VCaP (cell line): ENCODE measurements around the gene PLCXD1.
"Not testable (repeated sequence)": the region's sequence is repeated elsewhere in the genome, so short reads cannot be mapped to it uniquely, and the experiment has no call there.

ENCODE experiments used
- H3K27ac ChIP-seq: fragments of 450-650 bp; 2 replicates; pipeline ENCODE4 v1.5.1; 2017
- TF ChIP-seq, protein P1 (sequence below): fragments of 450-650 bp; conservative IDR thresholded peaks from 2 replicates; pipeline ENCODE4 v1.5.1; 2017; ENCODE audit warnings: mild to moderate bottlenecking, moderate library complexity

The PLCXD1 gene

DNA sequence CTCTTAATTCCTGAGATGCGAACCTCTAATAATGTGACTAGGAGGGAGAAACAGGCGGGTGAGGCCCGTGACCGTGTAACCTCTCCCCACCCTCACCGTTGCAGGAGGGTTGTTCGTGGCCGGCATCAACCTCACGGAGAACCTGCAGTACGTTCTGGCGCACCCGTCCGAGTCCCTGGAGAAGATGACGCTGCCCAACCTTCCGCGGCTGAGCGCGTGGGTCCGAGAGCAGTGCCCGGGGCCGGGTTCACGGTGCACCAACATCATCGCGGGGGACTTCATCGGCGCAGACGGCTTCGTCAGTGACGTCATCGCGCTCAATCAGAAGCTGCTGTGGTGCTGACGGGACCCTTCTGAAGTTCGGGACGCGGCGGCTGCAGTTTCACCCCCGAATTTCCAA is 17.8 kb downstream of the PLCXD1 start:
- TF ChIP-seq, protein P1, sequence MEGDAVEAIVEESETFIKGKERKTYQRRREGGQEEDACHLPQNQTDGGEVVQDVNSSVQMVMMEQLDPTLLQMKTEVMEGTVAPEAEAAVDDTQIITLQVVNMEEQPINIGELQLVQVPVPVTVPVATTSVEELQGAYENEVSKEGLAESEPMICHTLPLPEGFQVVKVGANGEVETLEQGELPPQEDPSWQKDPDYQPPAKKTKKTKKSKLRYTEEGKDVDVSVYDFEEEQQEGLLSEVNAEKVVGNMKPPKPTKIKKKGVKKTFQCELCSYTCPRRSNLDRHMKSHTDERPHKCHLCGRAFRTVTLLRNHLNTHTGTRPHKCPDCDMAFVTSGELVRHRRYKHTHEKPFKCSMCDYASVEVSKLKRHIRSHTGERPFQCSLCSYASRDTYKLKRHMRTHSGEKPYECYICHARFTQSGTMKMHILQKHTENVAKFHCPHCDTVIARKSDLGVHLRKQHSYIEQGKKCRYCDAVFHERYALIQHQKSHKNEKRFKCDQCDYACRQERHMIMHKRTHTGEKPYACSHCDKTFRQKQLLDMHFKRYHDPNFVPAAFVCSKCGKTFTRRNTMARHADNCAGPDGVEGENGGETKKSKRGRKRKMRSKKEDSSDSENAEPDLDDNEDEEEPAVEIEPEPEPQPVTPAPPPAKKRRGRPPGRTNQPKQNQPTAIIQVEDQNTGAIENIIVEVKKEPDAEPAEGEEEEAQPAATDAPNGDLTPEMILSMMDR, result no peak
- no peak overlapping the region for H3K27ac ChIP-seq

DNA sequence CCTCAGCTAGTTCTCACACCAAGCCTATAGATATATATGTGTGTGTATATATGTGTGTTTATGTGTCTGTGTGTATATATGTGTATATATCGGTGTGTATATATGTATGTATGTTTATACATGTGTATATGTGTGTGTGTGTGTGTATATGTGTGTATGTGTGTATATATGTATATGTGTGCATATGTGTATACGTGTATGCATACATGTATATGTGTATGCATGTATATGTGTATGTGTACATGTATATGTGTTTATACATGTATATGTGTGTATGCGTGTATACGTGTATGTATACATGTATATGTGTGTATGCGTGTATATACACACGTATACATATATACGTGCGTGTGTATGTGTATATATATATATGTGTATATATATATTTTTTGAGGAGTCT is 19.2 kb downstream of the PLCXD1 start:
- no peak overlapping the region for H3K27ac ChIP-seq
- TF ChIP-seq, protein P1, result no peak

DNA sequence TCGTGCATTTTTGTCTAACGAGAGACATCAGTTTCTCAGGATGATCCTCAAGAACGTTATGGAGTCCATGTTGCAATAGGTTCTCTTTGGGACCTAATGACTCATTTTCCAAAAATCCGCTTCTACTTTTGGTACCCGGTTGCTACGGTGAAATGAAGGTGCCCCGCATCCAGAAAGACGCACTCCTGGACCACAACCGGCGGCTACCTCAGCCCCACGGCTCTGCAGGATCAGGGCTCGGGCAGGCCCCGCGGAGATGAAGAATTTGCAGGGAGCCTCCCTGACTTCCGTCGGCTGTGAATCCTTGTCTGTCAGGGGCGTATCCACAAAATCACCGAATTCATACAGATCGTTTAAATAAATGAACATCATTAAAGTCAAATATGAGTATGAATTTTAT is 21.8 kb downstream of the PLCXD1 start:
- no peak overlapping the region for H3K27ac ChIP-seq
- TF ChIP-seq, protein P1, result no peak

DNA sequence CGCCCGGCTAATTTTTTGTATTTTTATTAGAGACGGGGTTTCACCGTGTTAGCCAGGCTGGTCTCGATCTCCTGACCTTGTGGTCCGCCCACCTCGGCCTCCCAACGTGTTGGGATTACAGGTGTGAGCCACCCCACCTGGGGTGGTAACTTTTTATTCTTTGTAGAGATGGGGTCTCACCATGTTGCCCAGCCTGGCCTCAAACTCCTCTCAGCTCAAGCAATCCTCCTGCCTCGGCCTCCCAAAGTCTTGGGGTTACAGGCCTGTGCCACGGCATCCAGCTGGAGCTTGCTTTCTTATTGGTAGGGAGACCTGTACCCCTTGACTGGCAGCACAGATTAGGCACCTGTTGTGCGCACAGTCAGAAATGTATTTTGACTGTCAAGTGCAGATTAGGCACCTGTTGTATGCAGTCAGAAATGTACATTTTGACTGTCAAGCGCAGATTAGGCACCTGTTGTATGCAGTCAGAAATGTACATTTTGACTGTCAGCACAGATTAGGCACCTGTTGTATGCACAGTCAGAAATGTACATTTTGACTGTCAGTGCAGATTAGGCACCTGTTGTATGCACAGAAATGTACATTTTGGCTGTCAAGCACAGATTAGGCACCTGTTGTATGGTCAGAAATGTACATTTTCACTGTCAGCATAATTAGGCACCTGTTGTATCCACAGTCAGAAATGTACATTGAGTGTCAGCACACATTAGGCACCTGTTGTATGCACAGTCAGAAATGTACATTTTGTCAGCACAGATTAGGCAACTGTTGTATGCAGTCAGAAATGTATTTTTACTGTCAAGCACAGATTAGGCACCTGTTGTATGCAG is 24.8 kb downstream of the PLCXD1 start:
- not testable (repeated sequence) for H3K27ac ChIP-seq

DNA sequence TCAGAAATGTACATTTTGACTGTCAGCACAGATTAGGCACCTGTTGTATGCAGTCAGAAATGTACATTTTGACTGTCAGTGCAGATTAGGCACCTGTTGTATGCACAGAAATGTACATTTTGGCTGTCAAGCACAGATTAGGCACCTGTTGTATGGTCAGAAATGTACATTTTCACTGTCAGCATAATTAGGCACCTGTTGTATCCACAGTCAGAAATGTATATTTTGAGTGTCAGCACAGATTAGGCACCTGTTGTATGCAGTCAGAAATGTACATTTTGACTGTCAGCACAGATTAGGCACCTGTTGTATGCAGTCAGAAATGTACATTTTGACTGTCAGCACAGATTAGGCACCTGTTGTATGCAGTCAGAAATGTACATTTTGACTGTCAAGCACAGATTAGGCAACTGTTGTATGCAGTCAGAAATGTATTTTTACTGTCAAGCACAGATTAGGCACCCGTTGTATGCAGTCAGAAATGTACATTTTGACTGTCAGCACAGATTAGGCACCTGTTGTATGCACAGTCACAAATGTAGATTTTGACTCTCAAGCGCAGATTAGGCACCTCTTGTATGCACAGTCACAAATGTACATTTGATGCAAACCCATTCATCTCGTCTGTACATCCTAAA is 25.6 kb downstream of the PLCXD1 start:
- H3K27ac ChIP-seq, result not testable (repeated sequence)

DNA sequence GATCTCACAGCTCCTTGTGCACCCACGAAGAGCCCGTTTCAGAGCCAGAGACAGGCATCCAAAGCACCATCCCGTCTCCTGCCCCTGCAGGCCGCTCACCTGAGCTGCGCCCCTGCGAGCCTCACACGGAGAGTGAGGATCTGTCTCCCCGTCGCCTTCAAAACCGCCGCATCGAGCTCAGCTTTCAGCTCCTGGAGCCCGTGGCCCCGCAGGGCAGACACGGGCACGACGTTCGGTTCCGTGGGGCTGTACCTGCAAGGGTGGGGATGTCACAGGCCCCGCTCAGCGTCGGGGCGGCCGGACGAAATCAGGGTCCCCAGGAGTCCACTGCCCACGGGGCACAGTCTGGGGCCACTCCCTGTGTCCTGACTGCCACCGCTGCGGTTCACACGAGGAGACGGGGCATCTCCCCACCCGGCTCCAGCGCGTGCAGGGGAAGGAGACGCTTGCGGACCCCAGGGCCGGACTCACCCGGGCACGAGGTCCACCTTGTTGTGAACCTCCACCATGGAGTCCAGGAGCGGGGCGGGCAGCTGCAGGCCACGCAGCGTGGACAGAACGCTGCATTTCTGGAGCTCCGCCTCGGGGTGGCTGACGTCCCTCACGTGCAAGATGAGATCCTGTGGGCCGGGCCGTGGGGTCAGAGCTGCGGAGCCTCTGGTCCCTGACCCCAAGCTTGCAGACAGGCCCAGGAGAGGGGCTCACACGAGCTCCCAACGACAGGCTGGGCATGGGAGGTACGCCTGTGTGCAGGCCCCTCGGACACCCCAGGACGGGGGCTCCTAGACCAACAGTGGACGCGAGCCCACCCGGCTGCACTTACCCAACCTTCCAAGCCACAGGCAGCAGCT is 26.3 kb downstream of the PLCXD1 start:
- no peak overlapping the region for H3K27ac ChIP-seq
- TF ChIP-seq, protein P1, result no peak

DNA sequence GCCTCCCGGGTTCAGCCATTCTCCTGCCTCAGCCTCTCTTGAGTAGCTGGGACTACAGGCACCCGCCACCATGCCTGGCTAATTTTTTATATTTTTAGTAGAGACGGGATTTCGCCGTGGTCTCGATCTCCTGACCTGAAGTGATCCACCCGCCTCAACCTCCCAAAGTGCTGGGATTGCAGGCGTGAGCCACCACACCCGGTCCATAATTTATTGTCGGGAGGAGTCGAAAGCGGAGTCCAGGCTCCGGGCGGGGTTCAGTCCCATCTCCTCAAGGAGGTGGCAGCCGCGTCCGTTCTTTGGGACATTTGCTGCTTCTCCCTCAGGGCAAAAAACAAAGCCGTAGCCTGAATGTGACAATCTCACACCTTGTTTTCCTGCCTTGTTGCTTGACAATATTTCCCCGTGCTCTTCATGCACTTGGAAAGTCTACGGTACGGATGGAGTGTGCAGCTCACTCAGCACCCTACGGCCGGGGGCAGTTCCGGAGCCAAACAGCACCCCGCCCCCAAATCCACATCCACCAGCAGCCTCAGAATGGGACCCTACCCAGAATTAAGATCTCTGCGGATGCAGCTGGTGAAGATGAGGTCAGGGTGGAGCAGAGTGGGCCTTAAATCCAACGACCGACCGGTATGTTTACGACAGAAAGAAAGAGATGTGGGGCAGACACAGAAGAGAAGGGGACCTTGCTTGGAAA is 27.8 kb downstream of the PLCXD1 start:
- TF ChIP-seq, protein P1, result no peak
- H3K27ac ChIP-seq, result no peak overlapping the region

DNA sequence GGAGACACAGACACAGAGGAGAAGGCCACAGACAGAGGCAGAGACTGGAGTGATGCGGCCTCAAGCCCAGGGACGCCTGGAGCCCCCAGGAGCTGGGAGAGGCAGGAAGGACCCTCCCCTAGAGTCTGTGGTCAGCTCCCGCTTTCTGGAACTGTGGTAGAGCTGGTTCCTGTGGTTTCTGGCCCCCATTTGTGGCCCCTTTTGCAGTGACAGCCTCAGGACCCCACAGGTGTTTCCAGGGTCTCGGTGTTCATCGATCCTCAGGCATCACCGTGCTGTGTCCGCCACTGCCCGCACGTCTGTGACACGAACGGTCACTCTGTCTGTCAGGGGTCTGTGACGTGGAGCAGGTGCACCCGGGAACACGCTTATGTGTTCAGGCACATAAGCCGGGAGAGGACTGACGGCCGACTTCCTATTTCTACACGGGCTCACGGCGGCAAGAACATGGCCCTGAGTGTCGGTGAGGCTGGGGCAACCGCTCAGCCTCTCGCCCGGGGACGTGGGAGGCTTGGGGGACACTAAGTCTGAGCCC is 29.5 kb downstream of the PLCXD1 start:
- H3K27ac ChIP-seq, result no peak overlapping the region
- TF ChIP-seq, protein P1, result no peak
